GM18873 (cell line): ENCODE results near the gene P2RX5.
A peak's percentile ranks its signal among the peaks of the same experiment; 100 is the strongest.
"Not testable (repeated sequence)": the region's sequence is repeated elsewhere in the genome, so short reads cannot be mapped to it uniquely, and the experiment has no call there.

Source experiments
- ATAC-seq: cut with Tn5 transposase; IDR thresholded peaks from one replicate; pipeline ENCODE4 v1.9.1; 2021; ENCODE audit warnings: mild to moderate bottlenecking, moderate library complexity, moderate number of reproducible peaks; ENCODE audit not compliant: unreplicated experiment, low FRiP score

The P2RX5 gene

GRCh38 chr17:3712811-3713463, 17.0 kb upstream of the P2RX5 start:
- ATAC-seq: no peak

DNA sequence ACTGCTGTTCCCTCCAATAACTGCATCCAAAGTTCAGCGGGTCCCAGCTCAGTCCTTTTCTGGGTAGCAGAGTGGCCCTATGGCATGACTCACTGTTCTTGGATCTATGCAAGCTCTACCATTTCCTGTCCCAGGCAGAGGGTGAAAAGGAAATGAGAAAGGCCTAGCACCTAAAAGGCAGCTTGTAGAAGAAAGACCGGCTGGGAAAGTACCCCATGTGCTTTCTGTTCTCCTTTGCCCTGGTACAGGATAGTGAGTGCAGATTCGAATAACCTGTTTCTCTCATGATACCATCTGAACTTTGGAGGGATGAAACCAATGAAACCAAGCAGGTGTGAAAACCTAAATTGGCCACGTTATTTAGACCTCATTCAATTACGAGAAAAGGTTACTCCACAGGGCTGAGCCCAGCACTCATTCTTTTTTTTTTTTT, 15.0 kb upstream of the P2RX5 start:
- peak; percentile 89 for ATAC-seq

DNA sequence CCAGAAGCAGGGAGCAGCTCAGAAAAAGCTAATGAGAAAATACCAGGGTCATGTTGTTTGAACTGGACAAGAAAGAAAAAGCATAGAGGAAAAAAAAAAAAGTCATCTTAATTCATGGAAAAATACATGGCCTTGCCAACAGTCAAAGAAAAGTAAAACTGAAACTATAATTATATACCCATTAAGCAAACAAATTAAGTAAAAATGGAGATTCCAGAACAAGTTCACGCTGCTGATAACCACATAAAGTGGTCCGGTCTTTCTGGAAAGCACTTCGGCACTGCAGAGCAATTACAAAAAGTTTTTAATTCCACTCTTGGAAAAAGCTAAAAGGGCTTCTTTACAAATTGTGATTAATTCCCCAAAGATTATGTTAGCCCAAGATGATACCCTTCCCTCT, 12.4 kb upstream of the P2RX5 start:
- ATAC-seq: no peak

- ATAC-seq: not testable (repeated sequence)
Observed at GRCh38 chr17:3705718-3705984, 9.7 kb upstream of the P2RX5 start.

GRCh38 chr17:3704931-3705717, 9.2 kb upstream of the P2RX5 start:
- no peak for ATAC-seq

- ATAC-seq: not testable (repeated sequence)
Observed at GRCh38 chr17:3702041-3702539, 6.1 kb upstream of the P2RX5 start.

- ATAC-seq: no peak
Observed at GRCh38 chr17:3699951-3700350, 4.0 kb upstream of the P2RX5 start.

GRCh38 chr17:3698139-3698538, 2.2 kb upstream of the P2RX5 start:
- no peak for ATAC-seq

GRCh38 chr17:3697103-3697476, 1.1 kb upstream of the P2RX5 start:
- no peak for ATAC-seq

- no peak for ATAC-seq
Observed at GRCh38 chr17:3695129-3695722, 729 bp downstream of the P2RX5 start.

GRCh38 chr17:3693829-3694231, 2.1 kb downstream of the P2RX5 start:
- ATAC-seq: peak; percentile 45

DNA sequence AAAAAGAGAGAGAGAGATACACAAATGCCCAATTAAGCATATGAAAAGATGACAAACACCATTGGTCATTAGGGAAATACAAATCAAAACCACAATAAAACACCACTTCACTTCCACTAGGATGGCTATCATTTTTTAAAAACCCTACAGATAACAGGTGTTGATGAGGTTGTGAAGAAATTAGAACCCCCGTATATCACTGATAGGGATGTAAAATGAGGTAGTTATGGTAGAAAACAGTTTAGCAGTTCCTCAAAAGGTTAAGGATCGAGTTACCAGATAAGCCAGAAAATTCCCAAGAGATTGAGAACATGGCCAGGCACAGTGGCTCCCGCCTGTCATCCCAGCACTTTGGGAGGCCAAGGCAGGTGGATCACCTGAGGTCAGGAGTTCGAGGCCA, 2.8 kb downstream of the P2RX5 start:
- ATAC-seq: no peak

GRCh38 chr17:3692346-3692745, 3.6 kb downstream of the P2RX5 start:
- no peak for ATAC-seq

DNA sequence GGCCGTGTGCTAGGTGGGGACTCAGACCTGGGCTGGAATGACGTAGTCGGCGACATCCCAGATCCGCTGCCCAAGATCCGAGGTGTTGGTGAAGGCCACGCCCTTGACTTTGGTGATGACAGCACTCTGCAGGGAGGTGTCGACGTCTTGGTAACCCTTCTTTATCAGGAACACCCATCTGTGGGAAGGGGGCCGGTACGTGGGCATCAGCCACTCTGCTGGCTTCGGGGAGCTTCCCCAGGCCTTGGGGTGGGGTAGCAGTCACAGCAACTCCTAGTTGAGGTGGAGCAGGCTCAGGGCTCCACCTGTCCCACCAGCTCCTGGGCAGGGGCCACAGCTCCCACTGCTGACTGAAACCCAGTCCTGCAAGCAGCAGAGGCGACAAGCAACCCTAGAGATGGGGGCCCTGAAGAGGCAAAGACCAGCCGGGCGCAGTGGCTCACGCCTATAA, 4.3 kb downstream of the P2RX5 start:
- no peak for ATAC-seq

DNA sequence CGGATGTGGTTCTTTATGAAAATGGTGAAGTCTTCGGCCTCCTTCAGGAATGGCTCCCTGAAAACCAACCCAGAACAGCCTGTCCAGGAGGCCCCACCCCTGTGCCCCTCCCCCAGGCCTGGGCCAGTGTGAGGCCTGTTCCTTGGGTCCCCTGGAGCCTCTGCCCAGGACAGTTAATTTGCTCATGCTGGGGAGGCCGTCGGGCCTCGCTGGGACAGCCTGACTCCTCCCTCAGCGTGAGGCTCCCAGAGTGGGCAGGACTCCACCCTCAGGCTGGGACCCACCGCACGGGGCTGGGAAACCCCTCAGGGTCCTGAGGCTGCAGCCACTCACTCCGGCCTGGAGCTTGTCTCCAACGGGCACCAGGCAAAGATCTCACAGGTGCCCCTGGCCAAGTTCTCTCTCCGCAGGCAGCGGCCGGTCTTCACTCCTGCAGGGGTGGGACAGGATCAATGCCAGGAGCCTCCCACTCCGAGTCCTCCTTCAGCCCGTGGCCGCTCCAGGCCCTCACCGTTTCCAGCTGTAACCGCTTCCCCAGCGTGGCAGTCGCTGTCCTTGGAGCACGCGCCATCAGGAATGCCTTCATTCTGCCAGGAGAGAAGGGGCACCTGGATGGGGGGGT, 5.8 kb downstream of the P2RX5 start:
- ATAC-seq: no peak

- ATAC-seq: no peak
Observed at GRCh38 chr17:3689262-3690093, 6.5 kb downstream of the P2RX5 start.

DNA sequence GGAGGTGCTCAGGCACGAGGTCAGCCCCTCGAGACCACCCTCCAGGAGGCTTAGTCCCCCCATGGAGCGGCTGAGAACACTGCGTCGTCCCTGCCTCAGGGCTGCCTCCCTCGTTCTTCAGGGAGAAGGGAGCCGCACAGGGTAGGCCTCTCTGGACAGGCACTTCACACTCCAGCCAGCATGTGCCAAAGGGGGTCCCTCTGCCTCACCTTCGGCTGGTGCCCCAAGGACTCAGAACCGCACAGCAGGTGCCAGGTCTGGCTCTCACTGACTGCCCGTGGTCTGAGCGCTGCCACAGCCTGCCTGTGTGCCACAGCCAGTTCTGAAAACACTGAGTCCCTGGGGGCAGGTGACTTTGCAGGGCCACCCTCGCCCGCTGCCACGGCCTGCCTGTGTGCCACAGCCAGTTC, 7.1 kb downstream of the P2RX5 start:
- no peak for ATAC-seq

DNA sequence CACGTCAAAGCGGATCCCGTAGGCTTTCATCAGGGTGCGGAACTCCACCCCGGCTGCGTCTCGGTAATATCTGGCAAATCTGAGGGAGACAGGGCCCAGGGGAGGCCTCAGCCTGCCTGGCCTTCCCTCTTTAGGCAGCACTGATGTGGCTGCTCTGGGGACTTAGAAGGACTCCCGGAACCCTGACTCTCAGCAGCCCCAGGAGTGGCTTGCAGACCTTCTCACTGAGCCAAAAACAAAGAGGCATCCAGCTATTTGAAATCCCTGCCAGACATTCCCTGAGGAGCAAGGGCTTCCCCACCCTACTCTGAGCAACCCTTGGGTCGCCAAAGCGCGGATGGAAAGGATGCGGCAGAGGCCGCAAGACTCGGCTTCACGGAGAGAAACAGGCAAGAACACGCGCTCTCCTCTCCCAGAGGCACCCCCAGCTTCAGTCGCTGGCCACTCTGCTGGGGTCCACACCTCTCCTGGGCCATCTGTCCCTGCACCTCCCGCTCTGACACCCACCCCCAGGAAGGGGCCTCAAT, 7.9 kb downstream of the P2RX5 start:
- ATAC-seq: no peak

DNA sequence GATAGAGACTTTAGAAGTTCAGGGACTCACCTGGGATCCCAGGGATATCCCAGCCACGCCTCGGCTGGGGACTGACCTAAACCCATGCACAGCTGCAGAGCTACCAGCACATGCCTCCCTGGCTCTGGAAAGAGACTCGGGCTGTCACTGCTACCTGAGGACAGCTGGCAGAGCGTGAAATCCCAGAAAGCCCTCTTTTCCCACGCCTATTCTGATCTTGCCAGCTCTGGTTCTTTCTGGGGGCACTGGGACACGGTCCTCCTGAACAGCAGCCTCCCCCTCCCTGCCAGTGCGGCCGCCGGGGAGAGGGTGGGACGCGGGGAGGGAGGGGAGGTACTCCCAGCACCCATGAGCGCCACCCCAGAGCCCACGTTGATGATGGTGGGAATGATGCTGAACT, 10.8 kb downstream of the P2RX5 start:
- no peak for ATAC-seq

- ATAC-seq: no peak
Observed at GRCh38 chr17:3683054-3683511, 12.9 kb downstream of the P2RX5 start.
